GM12878 (cell line): ENCODE data around the gene MGAT4C. TPM values are rescaled to one million over a fixed set of nuclear protein-coding genes. Genes with fewer than 3 reads are reported as not detected.

Source experiments
- ATAC-seq: fragments of 200-7000 bp; cut with Tn5 transposase; 3 replicates; pipeline ENCODE4 v1.9.1; 2020; ENCODE audit warnings: mild to moderate bottlenecking, moderate library complexity
- BruUV-seq: library from RNA; stranded (reverse); fragments of 400-500 nt; replicated peaks from 2 replicates; lab custom pipeline; 2021; lab: Mats Ljungman, UMichigan
- CTCF ChIA-PET: fragments of 300-600 bp; sonication (Branson Sonifier 250); formaldehyde crosslinking; extraction: SDS; loops from one replicate; lab custom pipeline; 2021; ENCODE audit warnings: inconsistent platforms; lab: Yijun Ruan, JAX
- POLR2A ChIA-PET: fragments of 350-600 bp; formaldehyde crosslinking; extraction: SDS; loops from one replicate; lab custom pipeline; 2021; ENCODE audit warnings: inconsistent platforms; lab: Charles Lee
- RAD21 ChIA-PET: fragments of 300-600 bp; sonication (Branson Sonifier 250); formaldehyde crosslinking; loops from one replicate; lab custom pipeline; 2023; ENCODE audit warnings: antibody characterized with exemption; ENCODE audit not compliant: unreplicated experiment; lab: Charles Lee
- SMC1A ChIA-PET: fragments of 300-600 bp; sonication (Branson Sonifier 250); formaldehyde crosslinking; loops from one replicate; lab custom pipeline; 2023; ENCODE audit not compliant: unreplicated experiment, uncharacterized antibody; lab: Charles Lee
- DNase-seq: peaks from one replicate; pipeline ENCODE4 v3.0.0-alpha.2; 2011; ENCODE audit warnings: low read depth, low spot score
- FAIRE-seq: peaks from 3 replicates; lab custom pipeline; 2011; peaks lifted over from hg19 to GRCh38; lab: Jason Lieb, UNC
- H2AFZ ChIP-seq: 2 replicates; pipeline ENCODE4 v1.6.0; 2011; ENCODE audit warnings: low read depth, low read length, control low read depth; ENCODE audit not compliant: control insufficient read depth
- H3K27ac ChIP-seq: 2 replicates; pipeline ENCODE4 v1.5.1; 2011; ENCODE audit warnings: control low read depth; ENCODE audit not compliant: control insufficient read depth, insufficient read depth
- H3K27me3 ChIP-seq, 2 experiments: replicated peaks in 1 of 2; 2 replicates each; pipeline versions ENCODE4 v1.6.0 to v1.6.1; 2011; ENCODE audit warnings: low read length in 1 of 2; ENCODE audit not compliant: control insufficient read depth in 2 of 2, insufficient read depth in 2 of 2
- H3K36me3 ChIP-seq, 2 experiments: 2 replicates each; pipeline ENCODE4 v1.5.1; 2011; ENCODE audit warnings: low read length in 1 of 2; ENCODE audit not compliant: control insufficient read depth in 2 of 2, insufficient read depth in 2 of 2
- H3K4me1 ChIP-seq: 2 replicates; pipeline ENCODE4 v1.6.1; 2011; ENCODE audit warnings: mild to moderate bottlenecking, low read length, moderate library complexity, mixed read lengths; ENCODE audit not compliant: control insufficient read depth, insufficient read depth
- H3K4me2 ChIP-seq: 2 replicates; pipeline ENCODE4 v1.6.0; 2011; ENCODE audit warnings: control low read depth; ENCODE audit not compliant: control insufficient read depth, insufficient read depth
- H3K4me3 ChIP-seq: fragments of 200-600 bp; sonication (generic); 2 replicates; pipeline ENCODE4 v1.5.1; 2016
- H3K79me2 ChIP-seq: 2 replicates; pipeline ENCODE4 v1.6.0; 2011; ENCODE audit warnings: low read length; ENCODE audit not compliant: control insufficient read depth, insufficient read depth
- H3K9ac ChIP-seq: 2 replicates; pipeline ENCODE4 v1.8.0; 2011; ENCODE audit warnings: low read length, control low read depth, mixed read lengths; ENCODE audit not compliant: control insufficient read depth, insufficient read depth
- H3K9me3 ChIP-seq: replicated peaks from 3 replicates; pipeline ENCODE4 v1.5.1; 2011; ENCODE audit warnings: mild to moderate bottlenecking, low read length; ENCODE audit not compliant: control insufficient read depth, insufficient read depth
- H4K20me1 ChIP-seq: 2 replicates; pipeline ENCODE4 v1.6.0; 2011; ENCODE audit not compliant: control insufficient read depth, insufficient read depth
- CHD1 ChIP-seq: IDR thresholded peaks from 2 replicates; pipeline ENCODE4 v1.6.1; 2012; ENCODE audit warnings: low read depth, low read length, improper control_type of control experiment
- EP300 ChIP-seq, 2 experiments: fragments of 150-350 bp in 1 of 2; IDR thresholded peaks; 2 replicates each; pipeline ENCODE4 v1.6.1; 2011 to 2012; ENCODE audit warnings: low read depth in 2 of 2, low read length in 2 of 2, borderline replicate concordance in 1 of 2, improper control_type of control experiment in 1 of 2, inconsistent platforms in 1 of 2; ENCODE audit not compliant: control insufficient read depth in 1 of 2
- HCFC1 ChIP-seq: fragments of 150-350 bp; IDR thresholded peaks from 2 replicates; pipeline ENCODE4 v1.6.1; 2014; ENCODE audit warnings: low read length
- IKZF2 ChIP-seq, 2 experiments: fragments of 450-650 bp; IDR thresholded peaks; 2 replicates each; pipeline ENCODE4 v1.6.1; 2017; ENCODE audit warnings: mild to moderate bottlenecking in 2 of 2, moderate library complexity in 2 of 2
- MYB ChIP-seq: fragments of 150-350 bp; IDR thresholded peaks from 2 replicates; pipeline ENCODE4 v1.6.1; 2014; ENCODE audit warnings: mild to moderate bottlenecking, low read depth, low read length, borderline replicate concordance
- POLR2A ChIP-seq: IDR thresholded peaks from 2 replicates; pipeline ENCODE4 v1.6.1; 2011; ENCODE audit warnings: low read depth, mild to moderate bottlenecking, low read length
- PRDM15 ChIP-seq: fragments of 450-650 bp; formaldehyde crosslinking; IDR thresholded peaks from 2 replicates; pipeline ENCODE4 v1.4.0; 2020; ENCODE audit warnings: mild to moderate bottlenecking, moderate library complexity
- SREBF2 ChIP-seq: IDR thresholded peaks from 2 replicates; pipeline ENCODE4 v1.6.1; 2012; ENCODE audit warnings: mild to moderate bottlenecking, low read length
- TAF1 ChIP-seq: IDR thresholded peaks from 2 replicates; pipeline ENCODE4 v1.6.1; 2011; ENCODE audit warnings: mild to moderate bottlenecking, low read depth, low read length, borderline replicate concordance
- USF1 ChIP-seq: IDR thresholded peaks from 2 replicates; pipeline ENCODE4 v1.6.1; 2011; ENCODE audit warnings: borderline replicate concordance, low read depth, mild to moderate bottlenecking, moderate library complexity, mixed read lengths, low read length; ENCODE audit not compliant: insufficient read depth; ENCODE audit errors: extremely low read length
- ZNF274 ChIP-seq: IDR thresholded peaks from one replicate; pipeline ENCODE4 v1.8.0; 2011; ENCODE audit not compliant: insufficient read length, insufficient read depth
- WGBS: methylation state at CpG from one replicate; pipeline ENCODE4 v1.1.6; 2016; ENCODE audit warnings: low lambda C conversion rate; ENCODE audit not compliant: insufficient replicate concordance, insufficient coverage; ENCODE audit errors: missing lambda C conversion rate; 5-methylcytosine and 5-hydroxymethylcytosine counted together
- in situ Hi-C: fragments of 300-500 bp; cut with MboI; formaldehyde crosslinking; loops from 9 replicates; pipeline ENCODE4 v1.14.3; 2018; ENCODE audit warnings: mixed read lengths
- intact Hi-C: fragments of 100-400 bp; cut with micrococcal nuclease; formaldehyde crosslinking; loops from one replicate; pipeline ENCODE4 v1.14.2; 2022; ENCODE audit not compliant: unreplicated experiment
- polyA plus RNA-seq, 11 experiments: library from polyadenylated mRNA; depleted of rRNA in 4 of 11; unstranded in 6 of 11; stranded (reverse) in 5 of 11; fragments of >200 nt; fragmentation: Nextera tagmentation in 4 of 11; fragmentation: Illumina TruSeq in 1 of 11; extraction: Ambion mirVana in 4 of 11; extraction: Trizol in 1 of 11; gene quantifications; 1 replicate in 1 of 11; 2 replicates in 10 of 11; pipeline versions ENCODE4 v1.2.1 to v1.2.3, GENCODE V29; 2011 to 2016; ENCODE audit warnings: inconsistent platforms in 2 of 11, missing spikeins in 2 of 11, low read depth in 1 of 11
- total RNA-seq, 4 experiments: library from RNA; depleted of rRNA in 3 of 4; stranded (reverse); fragments of >200 nt in 3 of 4; fragmentation: Illumina TruSeq in 1 of 4; extraction: Trizol in 1 of 4; gene quantifications; 2 replicates each; pipeline versions ENCODE4 v1.2.1 to v1.2.3, GENCODE V29; 2013 to 2021
- TF ChIP-seq, protein P1 (sequence below), 3 experiments: IDR thresholded peaks in 2 of 3; conservative IDR thresholded peaks in 1 of 3; 2 replicates each; pipeline ENCODE4 v1.5.1; 2011; ENCODE audit warnings: low read depth in 3 of 3, low read length in 3 of 3, mild to moderate bottlenecking in 3 of 3, control low read depth in 2 of 3, moderate library complexity in 2 of 3, inconsistent platforms in 1 of 3, mixed read lengths in 1 of 3; ENCODE audit not compliant: control insufficient read depth in 2 of 3, insufficient read depth in 1 of 3; ENCODE audit errors: extremely low read depth in 1 of 3
- TF ChIP-seq, protein P2 (sequence below): IDR thresholded peaks from 2 replicates; pipeline ENCODE4 v1.6.1; 2012; ENCODE audit warnings: improper control_type of control experiment, low read depth, low read length; ENCODE audit not compliant: insufficient replicate concordance

Gene MGAT4C
- total and polyA plus RNA-seq, 10 of the 15 experiments (the other 5 are each of a cell fraction or from before 2014, with no cell fraction given), result not detected

DNA sequence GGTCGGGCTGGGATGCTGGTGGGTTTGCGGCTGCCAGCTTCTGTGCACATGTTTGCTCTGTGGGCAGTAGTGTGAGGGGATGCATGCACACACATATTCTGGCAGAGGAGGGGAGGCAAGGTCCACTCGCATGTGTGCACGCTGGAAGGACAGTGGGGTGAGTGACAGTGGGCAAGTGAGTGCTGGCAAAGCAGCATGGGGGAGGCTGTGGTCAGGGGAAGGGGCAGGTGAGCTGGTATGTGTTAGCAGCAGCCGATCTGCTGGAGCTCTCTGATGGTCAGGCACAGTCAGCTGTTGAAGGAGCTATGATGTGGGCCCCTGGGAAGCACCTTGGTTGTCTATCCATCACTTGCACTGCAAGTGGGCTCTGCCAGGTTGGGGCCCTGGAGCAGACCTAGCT, 211.8 kb downstream of the MGAT4C start:
- ChIA-PET CTCF (no interaction called here), RAD21 (no interaction called here), POLR2A (no interaction called here), SMC1A (no interaction called here)
- Histone ChIP-seq H3K27ac (no peak overlapping the region), H3K4me1 (no peaks in the 10 kb centered on the region), H3K27me3 (no peaks in the 10 kb centered on the region), H3K9ac (no peak overlapping the region), H3K4me2 (no peak overlapping the region), H3K36me3 (no peaks in the 10 kb centered on the region), H2AFZ (no peak overlapping the region), H4K20me1 (no peaks in the 10 kb centered on the region), H3K4me3 (no peak overlapping the region), H3K79me2 (no peaks in the 10 kb centered on the region), H3K9me3 (no peaks in the 10 kb centered on the region)
- FAIRE-seq (no peak), ATAC-seq (no peak), DNase-seq (no peak)
- no TSS peak for BruUV-seq
- in situ Hi-C loops, result no loop called here
- intact Hi-C loops, result no loop called here
- 36% methylated on average over 4 of the region's 5 CpGs for WGBS
- TF ChIP-seq PRDM15 (CRISPR knock-in tag) (no peak), HCFC1 (no peak), EP300 (IDR thresholded peaks at IDR 0.05; ENCODE audit: borderline replicate concordance in 1 of 2, control insufficient read depth in 1 of 2, low read depth in 2 of 2, low read length in 2 of 2) (no peak), TAF1 (no peak), ZNF274 (no peak), MYB (no peak), POLR2A (no peak), USF1 (no peak), SREBF2 (no peak), IKZF2 (IDR thresholded peaks at IDR 0.05) (no peak), CHD1 (no peak)
- TF ChIP-seq, protein P1, sequence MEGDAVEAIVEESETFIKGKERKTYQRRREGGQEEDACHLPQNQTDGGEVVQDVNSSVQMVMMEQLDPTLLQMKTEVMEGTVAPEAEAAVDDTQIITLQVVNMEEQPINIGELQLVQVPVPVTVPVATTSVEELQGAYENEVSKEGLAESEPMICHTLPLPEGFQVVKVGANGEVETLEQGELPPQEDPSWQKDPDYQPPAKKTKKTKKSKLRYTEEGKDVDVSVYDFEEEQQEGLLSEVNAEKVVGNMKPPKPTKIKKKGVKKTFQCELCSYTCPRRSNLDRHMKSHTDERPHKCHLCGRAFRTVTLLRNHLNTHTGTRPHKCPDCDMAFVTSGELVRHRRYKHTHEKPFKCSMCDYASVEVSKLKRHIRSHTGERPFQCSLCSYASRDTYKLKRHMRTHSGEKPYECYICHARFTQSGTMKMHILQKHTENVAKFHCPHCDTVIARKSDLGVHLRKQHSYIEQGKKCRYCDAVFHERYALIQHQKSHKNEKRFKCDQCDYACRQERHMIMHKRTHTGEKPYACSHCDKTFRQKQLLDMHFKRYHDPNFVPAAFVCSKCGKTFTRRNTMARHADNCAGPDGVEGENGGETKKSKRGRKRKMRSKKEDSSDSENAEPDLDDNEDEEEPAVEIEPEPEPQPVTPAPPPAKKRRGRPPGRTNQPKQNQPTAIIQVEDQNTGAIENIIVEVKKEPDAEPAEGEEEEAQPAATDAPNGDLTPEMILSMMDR (IDR thresholded peaks at IDR 0.05 in 2 of 3, conservative IDR thresholded peaks at IDR 0.05 in 1 of 3; ENCODE audit: control insufficient read depth in 2 of 3, extremely low read depth in 1 of 3, insufficient read depth in 1 of 3, low read depth in 3 of 3, low read length in 3 of 3), result no peak
- TF ChIP-seq, protein P2, sequence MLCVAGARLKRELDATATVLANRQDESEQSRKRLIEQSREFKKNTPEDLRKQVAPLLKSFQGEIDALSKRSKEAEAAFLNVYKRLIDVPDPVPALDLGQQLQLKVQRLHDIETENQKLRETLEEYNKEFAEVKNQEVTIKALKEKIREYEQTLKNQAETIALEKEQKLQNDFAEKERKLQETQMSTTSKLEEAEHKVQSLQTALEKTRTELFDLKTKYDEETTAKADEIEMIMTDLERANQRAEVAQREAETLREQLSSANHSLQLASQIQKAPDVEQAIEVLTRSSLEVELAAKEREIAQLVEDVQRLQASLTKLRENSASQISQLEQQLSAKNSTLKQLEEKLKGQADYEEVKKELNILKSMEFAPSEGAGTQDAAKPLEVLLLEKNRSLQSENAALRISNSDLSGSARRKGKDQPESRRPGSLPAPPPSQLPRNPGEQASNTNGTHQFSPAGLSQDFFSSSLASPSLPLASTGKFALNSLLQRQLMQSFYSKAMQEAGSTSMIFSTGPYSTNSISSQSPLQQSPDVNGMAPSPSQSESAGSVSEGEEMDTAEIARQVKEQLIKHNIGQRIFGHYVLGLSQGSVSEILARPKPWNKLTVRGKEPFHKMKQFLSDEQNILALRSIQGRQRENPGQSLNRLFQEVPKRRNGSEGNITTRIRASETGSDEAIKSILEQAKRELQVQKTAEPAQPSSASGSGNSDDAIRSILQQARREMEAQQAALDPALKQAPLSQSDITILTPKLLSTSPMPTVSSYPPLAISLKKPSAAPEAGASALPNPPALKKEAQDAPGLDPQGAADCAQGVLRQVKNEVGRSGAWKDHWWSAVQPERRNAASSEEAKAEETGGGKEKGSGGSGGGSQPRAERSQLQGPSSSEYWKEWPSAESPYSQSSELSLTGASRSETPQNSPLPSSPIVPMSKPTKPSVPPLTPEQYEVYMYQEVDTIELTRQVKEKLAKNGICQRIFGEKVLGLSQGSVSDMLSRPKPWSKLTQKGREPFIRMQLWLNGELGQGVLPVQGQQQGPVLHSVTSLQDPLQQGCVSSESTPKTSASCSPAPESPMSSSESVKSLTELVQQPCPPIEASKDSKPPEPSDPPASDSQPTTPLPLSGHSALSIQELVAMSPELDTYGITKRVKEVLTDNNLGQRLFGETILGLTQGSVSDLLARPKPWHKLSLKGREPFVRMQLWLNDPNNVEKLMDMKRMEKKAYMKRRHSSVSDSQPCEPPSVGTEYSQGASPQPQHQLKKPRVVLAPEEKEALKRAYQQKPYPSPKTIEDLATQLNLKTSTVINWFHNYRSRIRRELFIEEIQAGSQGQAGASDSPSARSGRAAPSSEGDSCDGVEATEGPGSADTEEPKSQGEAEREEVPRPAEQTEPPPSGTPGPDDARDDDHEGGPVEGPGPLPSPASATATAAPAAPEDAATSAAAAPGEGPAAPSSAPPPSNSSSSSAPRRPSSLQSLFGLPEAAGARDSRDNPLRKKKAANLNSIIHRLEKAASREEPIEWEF, result no peak
